GM19467 (cell line): ENCODE data around the gene WWOX.

ENCODE experiments used
- ATAC-seq: cut with Tn5 transposase; IDR thresholded peaks from one replicate; pipeline ENCODE4 v1.9.1; 2021; ENCODE audit warnings: mild to moderate bottlenecking, moderate library complexity; ENCODE audit not compliant: unreplicated experiment

Gene WWOX

GRCh38 chr16:78140818-78141466 is 41.5 kb downstream of the WWOX start:
- no peak for ATAC-seq

- ATAC-seq = no peak
These were observed 43.3 kb downstream of the WWOX start for GRCh38 chr16:78142788-78143187.

DNA sequence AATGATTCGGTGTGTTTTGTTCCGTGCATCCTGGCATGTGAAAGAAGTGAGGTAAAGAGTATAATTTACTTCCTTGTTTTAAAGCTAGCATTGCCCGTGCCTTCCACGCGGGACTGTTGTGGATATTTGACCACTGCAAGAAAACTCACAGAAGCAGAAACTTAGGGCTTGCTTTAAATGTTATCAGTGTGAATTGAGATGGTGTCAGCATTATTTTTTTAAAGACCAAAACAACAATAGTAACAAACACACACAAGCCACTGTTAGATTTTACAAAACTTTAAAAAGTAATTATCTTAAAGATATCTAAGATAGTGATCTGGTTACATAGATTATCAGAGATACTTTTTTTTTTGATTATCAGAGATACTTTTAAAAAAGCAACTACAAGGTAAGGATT is 47.4 kb downstream of the WWOX start:
- no peak for ATAC-seq

- ATAC-seq = no peak
These were observed 48.5 kb downstream of the WWOX start for GRCh38 chr16:78147911-78148401.

DNA sequence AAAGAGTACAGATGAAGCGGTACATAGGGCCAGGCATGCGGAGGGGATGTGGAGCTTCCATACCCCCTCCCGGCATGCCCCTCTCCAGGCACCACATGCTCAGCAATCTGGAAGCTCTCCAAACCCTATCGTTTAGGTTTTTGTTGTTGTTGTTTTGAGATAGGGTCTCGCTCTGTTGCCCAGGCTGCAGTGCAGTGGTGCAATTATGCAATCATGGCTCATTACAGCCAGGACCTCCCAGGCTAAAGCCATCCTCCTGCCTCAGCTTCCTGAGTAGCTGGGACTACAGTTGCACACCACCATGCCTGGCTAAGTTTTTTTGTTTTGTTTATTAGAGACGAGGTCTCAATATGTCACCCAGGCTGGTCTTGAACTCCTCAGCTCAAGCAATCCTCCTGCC is 50.8 kb downstream of the WWOX start:
- no peak for ATAC-seq

- ATAC-seq = no peak
These were observed 55.4 kb downstream of the WWOX start for GRCh38 chr16:78154729-78155461.

- no peak for ATAC-seq
These were observed 56.4 kb downstream of the WWOX start for GRCh38 chr16:78155791-78156345.

- no peak for ATAC-seq
These were observed 61.7 kb downstream of the WWOX start for GRCh38 chr16:78161023-78161729.

- ATAC-seq = no peak
These were observed 64.6 kb downstream of the WWOX start for GRCh38 chr16:78163772-78164670.

- no peak for ATAC-seq
These were observed 71.1 kb downstream of the WWOX start for GRCh38 chr16:78170494-78170933.

- no peak for ATAC-seq
These were observed 75.8 kb downstream of the WWOX start for GRCh38 chr16:78175287-78175686.

GRCh38 chr16:78176435-78176834 is 77.0 kb downstream of the WWOX start:
- no peak for ATAC-seq

DNA sequence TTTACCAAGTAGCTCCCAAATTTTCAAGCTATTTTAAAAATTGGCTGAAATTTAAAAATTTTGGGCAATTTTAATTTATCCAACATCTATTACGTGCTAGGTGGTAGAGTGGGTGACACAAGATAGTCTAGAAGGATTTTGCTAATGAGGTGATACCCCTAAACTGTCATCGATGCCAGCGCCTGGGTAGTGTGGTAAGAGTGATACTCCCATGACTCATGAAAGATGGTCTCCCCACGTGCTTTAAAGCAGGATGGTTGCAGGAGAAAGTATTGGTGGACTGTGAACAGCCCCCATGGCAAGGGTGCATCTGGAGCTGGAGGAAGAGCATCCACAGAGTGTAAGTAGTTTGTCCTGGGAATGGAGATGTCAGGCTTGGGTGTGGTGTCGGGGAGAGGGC is 77.8 kb downstream of the WWOX start:
- no peak for ATAC-seq

- ATAC-seq = no peak
These were observed 78.5 kb downstream of the WWOX start for GRCh38 chr16:78177987-78178386.

DNA sequence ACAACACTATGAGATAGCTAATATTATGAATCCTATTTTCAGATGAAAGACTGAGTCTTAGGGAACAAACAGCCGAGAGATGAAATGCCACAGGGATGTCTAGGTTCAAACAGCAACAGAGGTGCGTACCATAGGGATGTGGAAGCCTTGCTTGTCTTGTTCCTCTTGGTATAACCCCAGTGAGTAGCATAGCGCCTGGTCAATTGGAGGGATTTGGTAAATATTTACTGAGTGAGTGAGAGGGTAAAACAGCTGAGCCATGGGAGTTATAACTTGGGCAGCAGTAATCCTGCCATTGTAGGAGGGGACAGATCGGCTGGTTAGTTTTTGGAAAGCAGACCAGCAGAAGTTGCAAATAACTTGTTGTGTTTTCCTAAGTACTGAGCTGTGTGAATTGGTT is 80.2 kb downstream of the WWOX start:
- ATAC-seq = no peak

DNA sequence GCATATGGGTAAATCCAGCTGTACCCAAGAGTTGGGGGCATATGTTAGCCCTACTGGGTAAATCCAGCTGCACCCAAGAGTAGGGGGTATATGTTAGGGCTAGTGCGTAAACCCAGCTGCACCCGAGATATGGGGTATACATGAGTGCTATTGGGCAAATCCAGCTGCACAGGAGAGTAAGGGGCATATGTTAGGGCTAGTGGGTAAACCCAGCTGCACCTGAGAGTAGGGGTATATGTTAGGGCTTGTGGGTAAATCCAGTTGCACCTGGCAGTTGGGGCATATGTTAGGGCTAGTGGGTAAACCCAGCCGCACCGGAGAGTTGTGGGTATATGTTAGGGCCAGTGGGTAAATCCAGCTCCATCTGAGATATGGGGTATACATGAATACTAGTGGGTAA is 80.9 kb downstream of the WWOX start:
- no peak for ATAC-seq

GRCh38 chr16:78183437-78184237 is 84.2 kb downstream of the WWOX start:
- no peak for ATAC-seq

GRCh38 chr16:78184238-78185183 is 85.1 kb downstream of the WWOX start:
- no peak for ATAC-seq

GRCh38 chr16:78189121-78189520 is 89.7 kb downstream of the WWOX start:
- ATAC-seq = no peak
